Type B pancreatic cell (in vitro differentiated cells): Measurements from ENCODE around the gene USP28. TPM values are rescaled to one million over a fixed set of nuclear protein-coding genes. Genes with fewer than 3 reads are reported as not detected.

Source experiments
- DNase-seq: peaks from one replicate; pipeline ENCODE4 v3.0.0; 2021; ENCODE audit warnings: mixed read lengths; ENCODE audit not compliant: unreplicated experiment; ENCODE audit errors: extremely low spot score
- H3K27ac Mint-ChIP-seq: 2 replicates; pipeline ENCODE4 v1.8.0; 2021; ENCODE audit warnings: mild to moderate bottlenecking, mixed read lengths
- H3K27me3 Mint-ChIP-seq: 2 replicates; pipeline ENCODE4 v1.8.0; 2021; ENCODE audit warnings: mixed read lengths
- H3K36me3 Mint-ChIP-seq: 2 replicates; pipeline ENCODE4 v1.8.0; 2021; ENCODE audit warnings: mixed read lengths
- H3K4me1 Mint-ChIP-seq: one replicate; pipeline ENCODE4 v1.8.0; 2021; ENCODE audit warnings: mixed read lengths; ENCODE audit not compliant: unreplicated experiment
- H3K4me3 Mint-ChIP-seq: 2 replicates; pipeline ENCODE4 v1.8.0; 2021; ENCODE audit warnings: mild to moderate bottlenecking, mixed read lengths
- H3K9me3 Mint-ChIP-seq: 2 replicates; pipeline ENCODE4 v1.8.0; 2021; ENCODE audit warnings: mixed read lengths
- CTCF ChIP-seq: fragments of 200-600 bp; sonication (generic); conservative IDR thresholded peaks from 2 replicates; pipeline ENCODE4 v1.5.0; 2021; ENCODE audit warnings: antibody characterized with exemption, mild to moderate bottlenecking
- total RNA-seq: library from RNA; stranded (reverse); gene quantifications from 2 replicates; pipeline ENCODE4 v1.2.1, GENCODE V29; 2021; ENCODE audit warnings: low replicate concordance

USP28 gene
- total RNA-seq, 1 donor from 2014 or later: 46.9 TPM

GRCh38 chr11:113781682-113782081 lies 93.7 kb downstream of the USP28 start:
- Mint-ChIP-seq H3K4me3 (no peak overlapping the region), H3K27me3 (peaks cover 45% of the 10 kb centered on the region), H3K36me3 (no peaks in the 10 kb centered on the region), H3K4me1 (no peaks in the 10 kb centered on the region), H3K27ac (peak overlapping the region; percentile 6), H3K9me3 (no peaks in the 10 kb centered on the region)
- DNase-seq: no peak
- no peak for TF ChIP-seq CTCF

GRCh38 chr11:113779496-113779895 lies 95.9 kb downstream of the USP28 start, which contains the start of gene CLDN25:
Gene CLDN25, plus strand, starts transcription at chr11:113779796. Its CDS starts 0 bp downstream, at chr11:113779796.
- H3K9me3 Mint-ChIP-seq: no peaks in the 10 kb centered on the region
- H3K4me1 Mint-ChIP-seq: no peaks in the 10 kb centered on the region
- no peak within 1 kb of the TSS for H3K4me3 Mint-ChIP-seq
- TF ChIP-seq CTCF: no peak
- no peak within 1 kb of the TSS for H3K27ac Mint-ChIP-seq
- H3K36me3 Mint-ChIP-seq: no peaks in the 10 kb centered on the region
- H3K27me3 Mint-ChIP-seq: peaks cover 57% of the 10 kb centered on the region
- no peak for DNase-seq

- no peaks in the 10 kb centered on the region for H3K36me3 Mint-ChIP-seq
- H3K9me3 Mint-ChIP-seq: no peaks in the 10 kb centered on the region
- peak overlapping the region; percentile 40 for H3K4me3 Mint-ChIP-seq
- DNase-seq: no peak
- H3K4me1 Mint-ChIP-seq: peaks cover 5% of the 10 kb centered on the region
- TF ChIP-seq CTCF: no peak
- H3K27ac Mint-ChIP-seq: peak overlapping the region; percentile 76
- peaks cover 52% of the 10 kb centered on the region for H3K27me3 Mint-ChIP-seq
These were observed 97.1 kb downstream of the USP28 start for GRCh38 chr11:113778111-113778910.

- Mint-ChIP-seq H3K27me3 (peaks cover 34% of the 10 kb centered on the region), H3K27ac (peak overlapping the region; percentile 97), H3K4me1 (peaks cover 17% of the 10 kb centered on the region), H3K9me3 (no peaks in the 10 kb centered on the region), H3K36me3 (peaks cover 3% of the 10 kb centered on the region), H3K4me3 (peak overlapping the region; percentile 100)
- no peak for DNase-seq
- peak; percentile 6 for TF ChIP-seq CTCF
These were observed 101.2 kb downstream of the USP28 start for GRCh38 chr11:113774174-113774503.

GRCh38 chr11:113773416-113774173 lies 101.8 kb downstream of the USP28 start, which contains the start of gene ZW10:
Gene ZW10, minus strand, starts transcription at chr11:113773692. Its CDS starts 26 bp downstream, at chr11:113773666.
- Mint-ChIP-seq H3K36me3 (peaks cover 8% of the 10 kb centered on the region), H3K4me3 (peak within 1 kb of the TSS; percentile 100), H3K4me1 (peaks cover 17% of the 10 kb centered on the region), H3K9me3 (no peaks in the 10 kb centered on the region), H3K27ac (peak within 1 kb of the TSS; percentile 97), H3K27me3 (peaks cover 33% of the 10 kb centered on the region)
- DNase-seq: peak; percentile 96
- peak; percentile 97 for TF ChIP-seq CTCF
